ENCODE data around the gene NEU2.

GRCh38 chr2:233007739-233008138 lies 24.7 kb upstream of the NEU2 start:
- TF ChIP-seq, protein P1, sequence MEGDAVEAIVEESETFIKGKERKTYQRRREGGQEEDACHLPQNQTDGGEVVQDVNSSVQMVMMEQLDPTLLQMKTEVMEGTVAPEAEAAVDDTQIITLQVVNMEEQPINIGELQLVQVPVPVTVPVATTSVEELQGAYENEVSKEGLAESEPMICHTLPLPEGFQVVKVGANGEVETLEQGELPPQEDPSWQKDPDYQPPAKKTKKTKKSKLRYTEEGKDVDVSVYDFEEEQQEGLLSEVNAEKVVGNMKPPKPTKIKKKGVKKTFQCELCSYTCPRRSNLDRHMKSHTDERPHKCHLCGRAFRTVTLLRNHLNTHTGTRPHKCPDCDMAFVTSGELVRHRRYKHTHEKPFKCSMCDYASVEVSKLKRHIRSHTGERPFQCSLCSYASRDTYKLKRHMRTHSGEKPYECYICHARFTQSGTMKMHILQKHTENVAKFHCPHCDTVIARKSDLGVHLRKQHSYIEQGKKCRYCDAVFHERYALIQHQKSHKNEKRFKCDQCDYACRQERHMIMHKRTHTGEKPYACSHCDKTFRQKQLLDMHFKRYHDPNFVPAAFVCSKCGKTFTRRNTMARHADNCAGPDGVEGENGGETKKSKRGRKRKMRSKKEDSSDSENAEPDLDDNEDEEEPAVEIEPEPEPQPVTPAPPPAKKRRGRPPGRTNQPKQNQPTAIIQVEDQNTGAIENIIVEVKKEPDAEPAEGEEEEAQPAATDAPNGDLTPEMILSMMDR (conservative IDR thresholded peaks at IDR 0.05; ENCODE audit: low read depth, low read length): no peak
- TF ChIP-seq EZH2 (IDR thresholded peaks at IDR 0.05; ENCODE audit: borderline replicate concordance, low read depth, low read length, poor library complexity, severe bottlenecking): no peak
